HepG2 (cell line): Measurements from ENCODE around the gene GMCL2. TPM values are rescaled to one million over a fixed set of nuclear protein-coding genes. Genes with fewer than 3 reads are reported as not detected.

Source experiments
- GTF3A ChIP-seq: sonication (generic); formaldehyde crosslinking; conservative IDR thresholded peaks from 2 replicates; pipeline ENCODE4 v1.4.0; 2020; ENCODE audit warnings: mild to moderate bottlenecking, missing genetic modification reagents
- JARID2 ChIP-seq: sonication (generic); formaldehyde crosslinking; IDR thresholded peaks from 2 replicates; pipeline ENCODE4 v1.8.1; 2023; ENCODE audit warnings: missing genetic modification reagents, inconsistent platforms; ENCODE audit not compliant: insufficient replicate concordance
- KMT2B ChIP-seq: IDR thresholded peaks from 2 replicates; pipeline ENCODE4 v1.6.1; 2016; ENCODE audit warnings: missing genetic modification reagents, missing compliant biosample characterization
- NCOA2 ChIP-seq: sonication (generic); formaldehyde crosslinking; IDR thresholded peaks from 2 replicates; pipeline ENCODE4 v1.8.0; 2022; ENCODE audit warnings: inconsistent platforms
- NR2C2 ChIP-seq: sonication (generic); formaldehyde crosslinking; IDR thresholded peaks from 2 replicates; pipeline ENCODE4 v1.4.0; 2020; ENCODE audit warnings: missing genetic modification reagents, mild to moderate bottlenecking, moderate library complexity, borderline replicate concordance
- SETDB1 ChIP-seq: sonication (generic); formaldehyde crosslinking; IDR thresholded peaks from 2 replicates; pipeline ENCODE4 v1.5.1; 2020; ENCODE audit warnings: missing genetic modification reagents, mild to moderate bottlenecking, borderline replicate concordance
- SPEN ChIP-seq: sonication (generic); formaldehyde crosslinking; IDR thresholded peaks from 2 replicates; pipeline ENCODE4 v1.5.1; 2020; ENCODE audit warnings: low read depth, mild to moderate bottlenecking, missing genetic modification reagents
- TAF1 ChIP-seq: sonication (generic); formaldehyde crosslinking; IDR thresholded peaks from 2 replicates; pipeline ENCODE4 v1.4.0; 2020; ENCODE audit warnings: missing genetic modification reagents
- TAF15 ChIP-seq: fragments of 200-400 bp; formaldehyde crosslinking; IDR thresholded peaks from one replicate; pipeline ENCODE4 v1.6.1; 2018; ENCODE audit warnings: mild to moderate bottlenecking, low read depth, low read length; ENCODE audit not compliant: poor library complexity, severe bottlenecking
- ZBTB42 ChIP-seq: sonication (generic); formaldehyde crosslinking; IDR thresholded peaks from 2 replicates; pipeline ENCODE4 v1.5.0; 2020; ENCODE audit warnings: mild to moderate bottlenecking, missing genetic modification reagents
- ZC3H13 ChIP-seq: sonication (generic); formaldehyde crosslinking; IDR thresholded peaks from 2 replicates; pipeline ENCODE4 v1.8.1; 2023; ENCODE audit warnings: mild to moderate bottlenecking, missing genetic modification reagents, moderate library complexity
- ZFP36 ChIP-seq: fragments of 150-350 bp; IDR thresholded peaks from 2 replicates; pipeline ENCODE4 v1.6.1; 2018; ENCODE audit warnings: borderline replicate concordance, low read length, low read depth; ENCODE audit not compliant: partially characterized antibody
- ZNF143 ChIP-seq: sonication (generic); formaldehyde crosslinking; IDR thresholded peaks from 2 replicates; pipeline ENCODE4 v1.4.0; 2020; ENCODE audit warnings: missing genetic modification reagents
- ZNF383 ChIP-seq: sonication (generic); formaldehyde crosslinking; IDR thresholded peaks from 2 replicates; pipeline ENCODE4 v1.4.0; 2020; ENCODE audit warnings: missing genetic modification reagents, mild to moderate bottlenecking, borderline replicate concordance
- ZNF878 ChIP-seq: sonication (generic); formaldehyde crosslinking; IDR thresholded peaks from 2 replicates; pipeline ENCODE4 v1.8.1; 2023; ENCODE audit warnings: mild to moderate bottlenecking, missing genetic modification reagents, moderate library complexity
- ZZZ3 ChIP-seq: sonication (generic); formaldehyde crosslinking; IDR thresholded peaks from 2 replicates; pipeline ENCODE4 v1.4.0; 2020; ENCODE audit warnings: missing genetic modification reagents, mild to moderate bottlenecking, borderline replicate concordance
- polyA plus RNA-seq, 8 experiments: library from polyadenylated mRNA; depleted of rRNA in 3 of 8; stranded (reverse) in 7 of 8; unstranded in 1 of 8; fragments of >200 nt; fragmentation: Illumina TruSeq in 4 of 8; extraction: Trizol in 4 of 8; gene quantifications; 2 replicates each; pipeline versions ENCODE4 v1.2.1 to v1.2.3, GENCODE V29; 2011 to 2016; ENCODE audit warnings: low read depth in 4 of 8, missing spikeins in 1 of 8, mixed read lengths in 1 of 8; ENCODE audit not compliant: insufficient read depth in 1 of 8
- total RNA-seq, 5 experiments: library from RNA; depleted of rRNA; stranded (reverse); fragments of >200 nt; fragmentation: Illumina TruSeq; extraction: Trizol; gene quantifications; 2 replicates each; pipeline ENCODE4 v1.2.3, GENCODE V29; 2016; ENCODE audit warnings: low read depth in 1 of 5
- TF ChIP-seq, protein P1 (sequence below): sonication (generic); formaldehyde crosslinking; IDR thresholded peaks from 2 replicates; pipeline ENCODE4 v1.4.0; 2020; ENCODE audit warnings: missing genetic modification reagents, borderline replicate concordance
- TF ChIP-seq, protein P2 (sequence below): sonication (generic); formaldehyde crosslinking; IDR thresholded peaks from 2 replicates; pipeline ENCODE4 v1.9.0; 2021; ENCODE audit warnings: missing genetic modification reagents, mild to moderate bottlenecking, borderline replicate concordance
- TF ChIP-seq, protein P3 (sequence below): sonication (generic); formaldehyde crosslinking; IDR thresholded peaks from 2 replicates; pipeline ENCODE4 v1.4.0; 2020; ENCODE audit warnings: mild to moderate bottlenecking, missing genetic modification reagents

The GMCL2 gene
- total and polyA plus RNA-seq, 2 of the 13 experiments (the other 11 are each of a cell fraction or from before 2014, with no cell fraction given): 0.03 TPM; not detected in 1

DNA sequence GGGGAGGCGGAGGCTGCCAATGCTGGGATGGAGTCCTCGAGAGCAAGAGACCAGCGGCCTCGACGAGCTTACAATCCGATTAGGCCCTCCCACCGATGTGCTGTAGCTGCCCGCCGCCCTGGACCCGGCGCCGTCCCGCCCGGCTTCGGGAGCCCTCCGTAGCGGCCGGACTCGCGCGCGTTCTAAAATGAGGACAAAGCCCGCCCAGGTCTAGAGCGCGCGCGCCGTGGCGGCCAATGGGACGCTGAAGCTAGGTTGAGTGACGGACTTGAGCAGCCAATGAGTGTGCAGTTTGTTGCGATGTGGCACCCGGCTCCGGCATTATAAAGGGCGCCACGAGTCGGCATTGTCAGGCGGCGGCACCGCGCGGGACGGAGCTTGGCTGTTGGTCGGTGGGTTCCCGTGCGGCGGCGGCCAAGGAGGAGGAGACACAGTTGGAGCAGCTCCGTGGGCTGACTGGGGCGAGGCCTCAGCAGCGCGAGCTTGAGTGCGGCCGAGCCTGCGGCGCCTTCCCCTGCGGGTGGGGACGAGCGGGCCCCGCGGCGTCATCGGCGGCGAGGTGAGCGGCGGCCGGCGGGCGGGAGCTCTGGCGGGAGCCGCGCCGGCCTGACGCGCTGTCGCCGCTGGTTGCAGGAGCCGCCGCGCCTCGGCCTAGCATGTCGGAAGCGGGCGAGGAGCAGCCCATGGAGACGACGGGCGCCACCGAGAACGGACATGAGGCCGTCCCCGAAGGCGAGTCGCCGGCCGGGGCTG, 17.2 kb upstream of the GMCL2 start, which contains the start of gene HNRNPAB (continued):
- TF ChIP-seq, protein P1, sequence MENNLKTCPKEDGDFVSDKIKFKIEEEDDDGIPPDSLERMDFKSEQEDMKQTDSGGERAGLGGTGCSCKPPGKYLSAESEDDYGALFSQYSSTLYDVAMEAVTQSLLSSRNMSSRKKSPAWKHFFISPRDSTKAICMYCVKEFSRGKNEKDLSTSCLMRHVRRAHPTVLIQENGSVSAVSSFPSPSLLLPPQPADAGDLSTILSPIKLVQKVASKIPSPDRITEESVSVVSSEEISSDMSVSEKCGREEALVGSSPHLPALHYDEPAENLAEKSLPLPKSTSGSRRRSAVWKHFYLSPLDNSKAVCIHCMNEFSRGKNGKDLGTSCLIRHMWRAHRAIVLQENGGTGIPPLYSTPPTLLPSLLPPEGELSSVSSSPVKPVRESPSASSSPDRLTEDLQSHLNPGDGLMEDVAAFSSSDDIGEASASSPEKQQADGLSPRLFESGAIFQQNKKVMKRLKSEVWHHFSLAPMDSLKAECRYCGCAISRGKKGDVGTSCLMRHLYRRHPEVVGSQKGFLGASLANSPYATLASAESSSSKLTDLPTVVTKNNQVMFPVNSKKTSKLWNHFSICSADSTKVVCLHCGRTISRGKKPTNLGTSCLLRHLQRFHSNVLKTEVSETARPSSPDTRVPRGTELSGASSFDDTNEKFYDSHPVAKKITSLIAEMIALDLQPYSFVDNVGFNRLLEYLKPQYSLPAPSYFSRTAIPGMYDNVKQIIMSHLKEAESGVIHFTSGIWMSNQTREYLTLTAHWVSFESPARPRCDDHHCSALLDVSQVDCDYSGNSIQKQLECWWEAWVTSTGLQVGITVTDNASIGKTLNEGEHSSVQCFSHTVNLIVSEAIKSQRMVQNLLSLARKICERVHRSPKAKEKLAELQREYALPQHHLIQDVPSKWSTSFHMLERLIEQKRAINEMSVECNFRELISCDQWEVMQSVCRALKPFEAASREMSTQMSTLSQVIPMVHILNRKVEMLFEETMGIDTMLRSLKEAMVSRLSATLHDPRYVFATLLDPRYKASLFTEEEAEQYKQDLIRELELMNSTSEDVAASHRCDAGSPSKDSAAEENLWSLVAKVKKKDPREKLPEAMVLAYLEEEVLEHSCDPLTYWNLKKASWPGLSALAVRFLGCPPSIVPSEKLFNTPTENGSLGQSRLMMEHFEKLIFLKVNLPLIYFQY (CRISPR knock-in tag): no peak
- TF ChIP-seq SPEN (CRISPR knock-in tag): peak; percentile 85
- TF ChIP-seq TAF1 (CRISPR knock-in tag): peak; percentile 94
- peak; percentile 1 for TF ChIP-seq TAF15
- TF ChIP-seq SETDB1: no peak
- TF ChIP-seq ZZZ3 (CRISPR knock-in tag): peak; percentile 59; the same call in 1 of the 2 replicates
- TF ChIP-seq, protein P2, sequence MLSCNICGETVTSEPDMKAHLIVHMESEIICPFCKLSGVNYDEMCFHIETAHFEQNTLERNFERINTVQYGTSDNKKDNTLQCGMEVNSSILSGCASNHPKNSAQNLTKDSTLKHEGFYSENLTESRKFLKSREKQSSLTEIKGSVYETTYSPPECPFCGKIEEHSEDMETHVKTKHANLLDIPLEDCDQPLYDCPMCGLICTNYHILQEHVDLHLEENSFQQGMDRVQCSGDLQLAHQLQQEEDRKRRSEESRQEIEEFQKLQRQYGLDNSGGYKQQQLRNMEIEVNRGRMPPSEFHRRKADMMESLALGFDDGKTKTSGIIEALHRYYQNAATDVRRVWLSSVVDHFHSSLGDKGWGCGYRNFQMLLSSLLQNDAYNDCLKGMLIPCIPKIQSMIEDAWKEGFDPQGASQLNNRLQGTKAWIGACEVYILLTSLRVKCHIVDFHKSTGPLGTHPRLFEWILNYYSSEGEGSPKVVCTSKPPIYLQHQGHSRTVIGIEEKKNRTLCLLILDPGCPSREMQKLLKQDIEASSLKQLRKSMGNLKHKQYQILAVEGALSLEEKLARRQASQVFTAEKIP (CRISPR knock-in tag): no peak
- no peak for TF ChIP-seq JARID2
- TF ChIP-seq KMT2B: peak; percentile 86
- TF ChIP-seq ZNF878 (CRISPR knock-in tag): peak; percentile 98
- TF ChIP-seq NCOA2: peak; percentile 53
- peak; percentile 81; the same call in 1 of the 2 replicates for TF ChIP-seq GTF3A
- TF ChIP-seq ZBTB42: 0 out of 2 replicates have a peak, but pooled peaks have one; percentile 2
- TF ChIP-seq, protein P3, sequence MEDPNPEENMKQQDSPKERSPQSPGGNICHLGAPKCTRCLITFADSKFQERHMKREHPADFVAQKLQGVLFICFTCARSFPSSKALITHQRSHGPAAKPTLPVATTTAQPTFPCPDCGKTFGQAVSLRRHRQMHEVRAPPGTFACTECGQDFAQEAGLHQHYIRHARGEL (CRISPR knock-in tag): 0 out of 2 replicates have a peak, but pooled peaks have one; percentile 73
- peak; percentile 20; the same call in 1 of the 2 replicates for TF ChIP-seq ZNF143
- TF ChIP-seq ZC3H13: peak; percentile 97
- no peak for TF ChIP-seq ZFP36
- 0 out of 2 replicates have a peak, but pooled peaks have one; percentile 26 for TF ChIP-seq NR2C2 (CRISPR knock-in tag)
- TF ChIP-seq ZNF383 (CRISPR knock-in tag): peak; percentile 72; the same call in 1 of the 2 replicates
